OCI-LY1 (cell line): Measurements from ENCODE around the gene AMMECR1L.

Experiments used
- H2AFZ ChIP-seq: fragments of 200-600 bp; sonication (generic), shearing (Covaris generic); 2 replicates; pipeline ENCODE4 v1.6.0; 2014; ENCODE audit warnings: antibody characterized with exemption, mild to moderate bottlenecking, low read length
- H3F3A ChIP-seq: fragments of 200-600 bp; sonication (generic), shearing (Covaris generic); 2 replicates; pipeline ENCODE4 v1.6.0; 2014; ENCODE audit warnings: mild to moderate bottlenecking, antibody characterized with exemption, low read length, moderate library complexity; ENCODE audit not compliant: insufficient read depth
- H3K27ac ChIP-seq: fragments of 200-600 bp; sonication (generic); 2 replicates; pipeline ENCODE4 v1.5.1; 2014; ENCODE audit warnings: low read length, mixed run types, mild to moderate bottlenecking, low read depth; ENCODE audit not compliant: poor library complexity, severe bottlenecking
- H3K27me3 ChIP-seq: fragments of 200-600 bp; sonication (generic); 2 replicates; pipeline ENCODE4 v1.6.0; 2014; ENCODE audit warnings: antibody characterized with exemption, mild to moderate bottlenecking, low read length, moderate library complexity; ENCODE audit not compliant: insufficient read depth
- H3K36me3 ChIP-seq: fragments of 200-600 bp; sonication (generic); 2 replicates; pipeline ENCODE4 v1.6.1; 2014; ENCODE audit warnings: mild to moderate bottlenecking, antibody characterized with exemption, low read length, moderate library complexity, mixed read lengths; ENCODE audit not compliant: insufficient read depth
- H3K4me1 ChIP-seq: fragments of 200-600 bp; sonication (generic); 2 replicates; pipeline ENCODE4 v1.5.1; 2014; ENCODE audit warnings: mild to moderate bottlenecking, low read length, moderate library complexity; ENCODE audit not compliant: insufficient read depth, severe bottlenecking
- H3K4me2 ChIP-seq: fragments of 200-600 bp; sonication (generic), shearing (Covaris generic); 2 replicates; pipeline ENCODE4 v1.6.1; 2014; ENCODE audit warnings: low read length
- H3K4me3 ChIP-seq: fragments of 200-600 bp; sonication (generic); 2 replicates; pipeline ENCODE4 v1.5.1; 2014; ENCODE audit warnings: low read length, low read depth, mild to moderate bottlenecking, mixed read lengths; ENCODE audit not compliant: poor library complexity, severe bottlenecking
- H3K79me2 ChIP-seq: fragments of 200-600 bp; shearing (Covaris generic); 2 replicates; pipeline ENCODE4 v1.6.1; 2016; ENCODE audit warnings: mixed run types, low read length, mixed read lengths; ENCODE audit not compliant: insufficient read depth
- H3K9ac ChIP-seq: fragments of 200-600 bp; sonication (generic), shearing (Covaris generic); 2 replicates; pipeline ENCODE4 v1.6.1; 2014; ENCODE audit warnings: mild to moderate bottlenecking, low read length, mixed read lengths
- H3K9me2 ChIP-seq: fragments of 200-600 bp; sonication (generic), shearing (Covaris generic); 2 replicates; pipeline ENCODE4 v1.6.1; 2014; ENCODE audit warnings: low read depth, mild to moderate bottlenecking, low read length, mixed read lengths
- H3K9me3 ChIP-seq: fragments of 200-600 bp; shearing (Covaris generic); 2 replicates; pipeline ENCODE4 v1.6.1; 2014; ENCODE audit warnings: low read length, mixed read lengths
- H4K20me1 ChIP-seq: fragments of 200-600 bp; sonication (generic), shearing (Covaris generic); 2 replicates; pipeline ENCODE4 v1.6.0; 2016; ENCODE audit warnings: mild to moderate bottlenecking, low read length; ENCODE audit not compliant: insufficient read depth
- CTCF ChIP-seq: fragments of 200-600 bp; sonication (generic), shearing (Covaris generic); IDR thresholded peaks from 2 replicates; pipeline ENCODE4 v1.5.1; 2017; ENCODE audit warnings: mild to moderate bottlenecking, antibody characterized with exemption, low read length, moderate library complexity, mixed read lengths
- EZH2 ChIP-seq: fragments of 200-600 bp; sonication (generic), shearing (Covaris generic); IDR thresholded peaks from 2 replicates; pipeline ENCODE4 v1.8.0; 2017; ENCODE audit warnings: borderline replicate concordance, mixed run types, mild to moderate bottlenecking, antibody characterized with exemption, low read length, moderate library complexity, mixed read lengths

AMMECR1L gene

GRCh38 chr2:127847931-127848330 is 37.8 kb downstream of the AMMECR1L start:
- no peak overlapping the region for H3K9ac ChIP-seq
- H3K79me2 ChIP-seq = peaks cover 35% of the 10 kb centered on the region
- no peak overlapping the region for H3K27ac ChIP-seq
- H3K9me3 ChIP-seq = no peaks in the 10 kb centered on the region
- no peaks in the 10 kb centered on the region for H3K4me1 ChIP-seq
- H2AFZ ChIP-seq = no peak overlapping the region
- no peaks in the 10 kb centered on the region for H3F3A ChIP-seq
- H3K36me3 ChIP-seq = peaks cover 90% of the 10 kb centered on the region
- H3K9me2 ChIP-seq = no peaks in the 10 kb centered on the region
- H3K4me2 ChIP-seq = no peak overlapping the region
- TF ChIP-seq EZH2 (no peak), CTCF (no peak)
- H4K20me1 ChIP-seq = no peaks in the 10 kb centered on the region
- H3K27me3 ChIP-seq = no peaks in the 10 kb centered on the region
- H3K4me3 ChIP-seq = no peak overlapping the region

GRCh38 chr2:127844973-127845372 is 40.8 kb downstream of the AMMECR1L start:
- H3K79me2 ChIP-seq = peaks cover 10% of the 10 kb centered on the region

GRCh38 chr2:127843677-127844076 is 42.1 kb downstream of the AMMECR1L start:
- no peak for TF ChIP-seq EZH2
- TF ChIP-seq CTCF = no peak
- Histone ChIP-seq H3K4me3 (no peak overlapping the region), H4K20me1 (no peaks in the 10 kb centered on the region)

More at GRCh38 chr2:127844973-127845372, 40.8 kb downstream of the AMMECR1L start:
- no peaks in the 10 kb centered on the region for H4K20me1 ChIP-seq
- no peaks in the 10 kb centered on the region for H3K27me3 ChIP-seq
- H3K9me2 ChIP-seq = no peaks in the 10 kb centered on the region
- TF ChIP-seq EZH2 = no peak
- no peak for TF ChIP-seq CTCF
- no peaks in the 10 kb centered on the region for H3K9me3 ChIP-seq
- H3K36me3 ChIP-seq = peaks cover 60% of the 10 kb centered on the region
- no peak overlapping the region for H3K4me3 ChIP-seq
- H3K4me1 ChIP-seq = no peaks in the 10 kb centered on the region
- H3F3A ChIP-seq = no peaks in the 10 kb centered on the region
- H3K4me2 ChIP-seq = no peak overlapping the region
- no peak overlapping the region for H2AFZ ChIP-seq
- H3K9ac ChIP-seq = no peak overlapping the region
- H3K27ac ChIP-seq = no peak overlapping the region

More at GRCh38 chr2:127843677-127844076, 42.1 kb downstream of the AMMECR1L start:
- no peaks in the 10 kb centered on the region for H3K9me2 ChIP-seq
- H3K79me2 ChIP-seq = no peaks in the 10 kb centered on the region
- H3K9me3 ChIP-seq = no peaks in the 10 kb centered on the region
- H3F3A ChIP-seq = no peaks in the 10 kb centered on the region
- peaks cover 47% of the 10 kb centered on the region for H3K36me3 ChIP-seq
- H3K4me2 ChIP-seq = no peak overlapping the region
- no peak overlapping the region for H3K27ac ChIP-seq
- no peaks in the 10 kb centered on the region for H3K27me3 ChIP-seq
- H3K9ac ChIP-seq = no peak overlapping the region
- no peaks in the 10 kb centered on the region for H3K4me1 ChIP-seq
- no peak overlapping the region for H2AFZ ChIP-seq
